Left ventricle myocardium inferior (tissue), 1 donor: ENCODE measurements around the gene IL19. TPM values are rescaled to one million over a fixed set of nuclear protein-coding genes. Genes with fewer than 3 reads are reported as not detected.
"Not testable (repeated sequence)": the region's sequence is repeated elsewhere in the genome, so short reads cannot be mapped to it uniquely, and the experiment has no call there.

Source experiments
- DNase-seq: peaks from one replicate; pipeline ENCODE4 v3.0.0-alpha.2; 2020
- H3K27ac ChIP-seq: fragments of 200-600 bp; replicated peaks from 2 replicates; pipeline ENCODE4 v1.8.0; 2021
- H3K27me3 ChIP-seq: fragments of 200-600 bp; 2 replicates; pipeline ENCODE4 v1.8.0; 2021; ENCODE audit warnings: low read depth
- H3K36me3 ChIP-seq: fragments of 200-600 bp; 2 replicates; pipeline ENCODE4 v1.8.0; 2021
- H3K4me1 ChIP-seq: fragments of 200-600 bp; 2 replicates; pipeline ENCODE4 v1.8.0; 2021
- H3K4me3 ChIP-seq: fragments of 200-600 bp; 2 replicates; pipeline ENCODE4 v1.8.0; 2021; ENCODE audit warnings: mild to moderate bottlenecking, moderate library complexity
- H3K9me3 ChIP-seq: fragments of 200-600 bp; replicated peaks from 2 replicates; pipeline ENCODE4 v1.8.0; 2021
- CTCF ChIP-seq: fragments of 200-600 bp; IDR thresholded peaks from 2 replicates; pipeline ENCODE4 v1.8.0; 2021; ENCODE audit warnings: antibody characterized with exemption, mild to moderate bottlenecking, borderline replicate concordance
- intact Hi-C: fragments of 100-400 bp; cut with micrococcal nuclease; formaldehyde crosslinking; loops from one replicate; pipeline ENCODE4 v1.11.0; 2022
- total RNA-seq: library from RNA; stranded (reverse); fragmentation: NEBNext Ultra II Directional; extraction: Animal tissue kit (Norgen Biotek cat#: 25700); gene quantifications from one replicate; pipeline ENCODE4 v1.2.1, GENCODE V29; 2021
- donor health status: DM: no; HTN: yes; CAD: no; lungs with severe emphysema.

Gene IL19
- total RNA-seq, 1 donor from 2014 or later: not detected

GRCh38 chr1:206774093-206774492, 3.5 kb downstream of the IL19 start:
- Histone ChIP-seq H3K27me3 (peaks cover 32% of the 10 kb centered on the region), H3K9me3 (no peaks in the 10 kb centered on the region), H3K36me3 (no peaks in the 10 kb centered on the region), H3K4me1 (no peaks in the 10 kb centered on the region), H3K4me3 (no peak overlapping the region), H3K27ac (no peak overlapping the region)
- no peak for DNase-seq
- intact Hi-C loops: no loop called here
- no peak for TF ChIP-seq CTCF

GRCh38 chr1:206776229-206776628, 5.7 kb downstream of the IL19 start:
- DNase-seq: no peak
- peaks cover 32% of the 10 kb centered on the region for H3K27me3 ChIP-seq
- intact Hi-C loops: no loop called here

GRCh38 chr1:206778031-206778430, 7.5 kb downstream of the IL19 start:
- Histone ChIP-seq H3K27me3 (peaks cover 19% of the 10 kb centered on the region), H3K4me1 (no peaks in the 10 kb centered on the region), H3K36me3 (no peaks in the 10 kb centered on the region), H3K4me3 (no peak overlapping the region), H3K27ac (no peak overlapping the region), H3K9me3 (no peaks in the 10 kb centered on the region)
- DNase-seq: no peak
- no peak for TF ChIP-seq CTCF
- intact Hi-C loops: no loop called here

More at GRCh38 chr1:206776229-206776628, 5.7 kb downstream of the IL19 start:
- H3K27ac ChIP-seq: no peak overlapping the region
- no peak for TF ChIP-seq CTCF
- H3K4me1 ChIP-seq: no peaks in the 10 kb centered on the region
- no peaks in the 10 kb centered on the region for H3K36me3 ChIP-seq
- no peaks in the 10 kb centered on the region for H3K9me3 ChIP-seq
- H3K4me3 ChIP-seq: no peak overlapping the region

GRCh38 chr1:206778911-206779310, 8.3 kb downstream of the IL19 start:
- H3K27me3 ChIP-seq: peaks cover 15% of the 10 kb centered on the region
- intact Hi-C loops, DNase-seq, H3K4me1 ChIP-seq, H3K36me3 ChIP-seq, H3K9me3 ChIP-seq, H3K27ac ChIP-seq, H3K4me3 ChIP-seq: not testable (repeated sequence)

GRCh38 chr1:206779638-206780037, 9.1 kb downstream of the IL19 start:
- Histone ChIP-seq H3K9me3 (no peaks in the 10 kb centered on the region), H3K36me3 (no peaks in the 10 kb centered on the region), H3K27ac (no peak overlapping the region), H3K4me1 (no peaks in the 10 kb centered on the region), H3K27me3 (peaks cover 7% of the 10 kb centered on the region), H3K4me3 (no peak overlapping the region)
- no peak for TF ChIP-seq CTCF
- DNase-seq: no peak
- intact Hi-C loops: no loop called here

GRCh38 chr1:206782448-206782847, 11.9 kb downstream of the IL19 start:
- H3K27ac ChIP-seq: no peak overlapping the region
- H3K27me3 ChIP-seq: peaks cover 5% of the 10 kb centered on the region
- H3K4me3 ChIP-seq: no peak overlapping the region
- H3K9me3 ChIP-seq: no peaks in the 10 kb centered on the region
- intact Hi-C loops: no loop called here
- H3K4me1 ChIP-seq: no peaks in the 10 kb centered on the region
- no peak for DNase-seq
- H3K36me3 ChIP-seq: no peaks in the 10 kb centered on the region
- TF ChIP-seq CTCF: no peak
